ENCODE data around the gene GCHFR.

Gene GCHFR

GRCh38 chr15:40808861-40809450 lies 45.1 kb downstream of the GCHFR start:
- DNase-seq (ENCODE audit: low read depth, low spot score), result no peak

- no peak for DNase-seq (ENCODE audit: low read depth, low spot score)
Observed at GRCh38 chr15:40812721-40813425, 49.0 kb downstream of the GCHFR start.

- peak; percentile 76 for DNase-seq (ENCODE audit: low read depth, low spot score)
Observed at GRCh38 chr15:40815042-40815698, 51.3 kb downstream of the GCHFR start.

Measured in astrocyte of the hippocampus (primary cell).